Prostate gland (tissue), 2 donors: ENCODE data around the gene RNU5D-1. TPM values are rescaled to one million over a fixed set of nuclear protein-coding genes. Genes with fewer than 3 reads are reported as not detected.
A peak's percentile ranks its signal among the peaks of the same experiment; 100 is the strongest.

Experiments used
- DNase-seq: peaks from one replicate; pipeline ENCODE4 v3.0.0-alpha.2; 2019; ENCODE audit warnings: low spot score
- H3K27ac ChIP-seq, 2 donors: fragments of 200-600 bp; sonication (generic); 2 replicates each; pipeline ENCODE4 v1.5.1; 2017 to 2019
- H3K27me3 ChIP-seq: fragments of 200-600 bp; sonication (generic); replicated peaks from 2 replicates; pipeline ENCODE4 v1.5.1; 2019; ENCODE audit not compliant: insufficient read depth
- H3K36me3 ChIP-seq, 2 donors: fragments of 200-600 bp; sonication (generic); 1 replicate in 1 of 2; 2 replicates in 1 of 2; pipeline versions ENCODE4 v1.5.1 to v1.8.1; 2017 to 2019
- H3K4me1 ChIP-seq: fragments of 200-600 bp; sonication (generic); replicated peaks from 2 replicates; pipeline ENCODE4 v1.5.1; 2019
- H3K4me3 ChIP-seq, 2 donors: fragments of 200-600 bp; sonication (generic); 2 replicates each; pipeline ENCODE4 v1.5.1; 2017 to 2019
- H3K9me3 ChIP-seq: fragments of 200-600 bp; sonication (generic); 2 replicates; pipeline ENCODE4 v1.5.1; 2017
- POLR2A ChIP-seq: fragments of 450-650 bp; IDR thresholded peaks from one replicate; pipeline ENCODE4 v1.6.1; 2016; ENCODE audit warnings: antibody characterized with exemption, mild to moderate bottlenecking
- POLR2AphosphoS5 ChIP-seq: sonication (generic); formaldehyde crosslinking; IDR thresholded peaks from one replicate; pipeline ENCODE4 v1.6.1; 2017; ENCODE audit warnings: antibody characterized with exemption
- WGBS: methylation state at CpG from one replicate; pipeline ENCODE4 v1.1.5; 2018; 5-methylcytosine and 5-hydroxymethylcytosine counted together
- intact Hi-C: fragments of 100-400 bp; cut with DNase I; formaldehyde crosslinking; loops from one replicate; pipeline ENCODE4 v1.14.2; 2022
- total RNA-seq, 2 donors: library from RNA; depleted of rRNA; stranded (reverse); fragments of >200 nt; gene quantifications; one replicate each; pipeline ENCODE4 v1.1.0, GENCODE V29; 2016
- TF ChIP-seq, protein P1 (sequence below), 4 experiments: fragments of 200-600 bp in 2 of 4; fragments of 450-650 bp in 2 of 4; sonication (generic) in 2 of 4; IDR thresholded peaks; 1 replicate in 3 of 4; 2 replicates in 1 of 4; pipeline ENCODE4 v1.5.1; 2016 to 2019; ENCODE audit warnings: antibody characterized with exemption in 4 of 4, mild to moderate bottlenecking in 2 of 4, moderate library complexity in 2 of 4

The RNU5D-1 gene
- total RNA-seq, 2 donors from 2014 or later, result not detected

DNA sequence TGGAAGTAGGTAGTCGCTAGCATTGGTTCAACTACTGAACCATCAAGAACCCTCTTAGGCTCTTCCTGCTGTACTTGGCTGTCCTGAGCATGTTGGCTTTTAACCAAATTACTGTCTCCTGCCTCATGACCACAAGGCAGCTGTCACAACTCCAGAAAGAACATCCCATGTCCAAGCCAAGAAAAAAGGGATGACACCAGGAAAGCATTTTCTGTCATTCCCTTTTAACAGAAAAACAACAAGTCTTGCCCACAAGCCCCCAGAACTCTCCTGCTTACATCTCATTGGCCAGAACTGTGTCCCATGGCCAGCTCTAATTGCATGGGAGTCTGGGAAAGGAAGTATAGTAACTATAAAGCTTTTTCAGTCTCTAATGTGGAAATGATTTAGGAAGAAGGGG is 2.4 kb upstream of the RNU5D-1 start:
- intact Hi-C loops, result loop anchor here (5.0 to 10.0 kb wide), 2 partner anchors 54 to 571 kb away; partner anchors contain the start of gene BEST4
- H3K36me3 ChIP-seq, result no peaks in the 10 kb centered on the region
- H3K9me3 ChIP-seq, result no peaks in the 10 kb centered on the region
- no peak for DNase-seq
- H3K4me1 ChIP-seq, result no peaks in the 10 kb centered on the region
- no peak overlapping the region for H3K27ac ChIP-seq
- WGBS, result 63% methylated on average over 1 of the region's 1 CpG
- H3K4me3 ChIP-seq, result no peak overlapping the region
- H3K27me3 ChIP-seq, result no peaks in the 10 kb centered on the region
- no peak for TF ChIP-seq POLR2A
- TF ChIP-seq POLR2AphosphoS5, result peak; percentile 21

DNA sequence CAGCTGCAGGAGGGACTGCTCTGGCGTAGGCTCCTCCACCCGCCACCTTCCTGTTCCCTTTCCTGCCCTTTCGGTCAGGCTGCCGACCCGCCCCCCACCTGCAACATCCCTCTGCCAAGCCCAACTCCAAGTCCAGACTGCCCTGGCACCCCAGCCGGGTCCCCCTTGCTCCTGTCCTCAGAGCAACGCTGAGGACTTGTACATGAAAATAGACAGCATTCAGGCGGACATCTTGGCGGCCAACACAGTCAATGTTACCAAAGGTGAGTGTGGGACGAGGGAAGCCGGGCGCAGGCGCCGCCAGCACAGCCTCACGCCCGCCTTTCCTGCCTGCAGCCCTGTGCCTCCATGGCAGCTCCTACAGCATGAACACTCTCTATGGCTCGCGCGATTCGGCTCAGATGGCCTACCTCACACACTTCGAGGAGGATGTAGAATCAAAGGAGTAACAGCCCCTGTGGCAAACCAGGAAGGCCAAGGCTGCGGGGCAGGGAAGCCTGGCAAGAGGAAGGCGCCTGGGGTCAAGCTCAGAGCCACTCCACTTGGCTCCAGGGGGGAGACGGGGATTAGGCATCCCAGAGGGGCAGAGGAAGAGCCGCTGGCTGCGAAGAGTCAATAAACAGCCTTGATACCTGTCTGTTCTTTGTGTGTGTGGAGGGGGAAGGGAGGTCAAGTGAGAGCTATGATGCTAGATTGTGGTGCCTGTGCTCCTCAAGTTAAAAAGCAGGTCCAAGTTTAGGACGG is 5.8 kb downstream of the RNU5D-1 start:
- H3K27me3 ChIP-seq, result no peaks in the 10 kb centered on the region
- no peaks in the 10 kb centered on the region for H3K9me3 ChIP-seq
- TF ChIP-seq, protein P1, sequence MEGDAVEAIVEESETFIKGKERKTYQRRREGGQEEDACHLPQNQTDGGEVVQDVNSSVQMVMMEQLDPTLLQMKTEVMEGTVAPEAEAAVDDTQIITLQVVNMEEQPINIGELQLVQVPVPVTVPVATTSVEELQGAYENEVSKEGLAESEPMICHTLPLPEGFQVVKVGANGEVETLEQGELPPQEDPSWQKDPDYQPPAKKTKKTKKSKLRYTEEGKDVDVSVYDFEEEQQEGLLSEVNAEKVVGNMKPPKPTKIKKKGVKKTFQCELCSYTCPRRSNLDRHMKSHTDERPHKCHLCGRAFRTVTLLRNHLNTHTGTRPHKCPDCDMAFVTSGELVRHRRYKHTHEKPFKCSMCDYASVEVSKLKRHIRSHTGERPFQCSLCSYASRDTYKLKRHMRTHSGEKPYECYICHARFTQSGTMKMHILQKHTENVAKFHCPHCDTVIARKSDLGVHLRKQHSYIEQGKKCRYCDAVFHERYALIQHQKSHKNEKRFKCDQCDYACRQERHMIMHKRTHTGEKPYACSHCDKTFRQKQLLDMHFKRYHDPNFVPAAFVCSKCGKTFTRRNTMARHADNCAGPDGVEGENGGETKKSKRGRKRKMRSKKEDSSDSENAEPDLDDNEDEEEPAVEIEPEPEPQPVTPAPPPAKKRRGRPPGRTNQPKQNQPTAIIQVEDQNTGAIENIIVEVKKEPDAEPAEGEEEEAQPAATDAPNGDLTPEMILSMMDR (IDR thresholded peaks at IDR 0.05), result no peak
- TF ChIP-seq POLR2AphosphoS5, result no peak
- no peak for TF ChIP-seq POLR2A
- intact Hi-C loops, result no loop called here
- no peak overlapping the region for H3K4me3 ChIP-seq
- WGBS, result 86% methylated on average over 27 of the region's 27 CpGs
- no peak overlapping the region for H3K27ac ChIP-seq
- DNase-seq, result no peak
- no peaks in the 10 kb centered on the region for H3K36me3 ChIP-seq
- no peaks in the 10 kb centered on the region for H3K4me1 ChIP-seq

DNA sequence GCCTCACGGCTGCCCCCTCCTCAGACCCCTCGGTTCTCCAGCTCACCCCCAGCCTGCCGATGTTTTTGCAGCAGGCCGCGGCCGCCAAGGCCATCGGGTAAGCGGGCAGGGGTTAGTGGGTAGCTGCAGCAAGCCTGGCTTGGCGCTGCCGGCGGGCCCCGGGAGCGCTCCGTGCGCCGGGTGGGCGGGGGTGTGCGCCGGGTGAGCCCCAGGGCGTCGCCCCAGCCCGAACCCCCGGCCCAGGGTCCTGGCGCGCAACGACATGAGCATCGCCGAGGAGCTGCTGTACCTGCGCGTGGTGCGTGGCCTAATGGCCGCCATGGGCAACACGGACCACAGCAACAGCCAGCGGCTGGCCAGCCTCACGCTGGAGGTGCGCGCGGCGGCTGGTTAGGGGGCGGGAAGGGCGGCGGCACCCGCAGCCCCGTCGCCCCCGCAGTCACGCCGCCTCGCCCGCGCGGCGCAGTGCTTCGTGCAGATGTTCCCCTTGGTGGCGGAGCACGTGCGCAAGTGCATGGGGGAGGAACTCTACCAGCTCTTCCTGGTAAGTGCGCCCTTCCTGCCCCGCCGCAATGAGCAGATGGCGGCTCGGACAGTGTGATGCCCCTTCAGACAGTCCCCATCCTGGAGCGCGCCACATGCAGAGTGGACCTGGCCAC is 6.5 kb downstream of the RNU5D-1 start:
- Histone ChIP-seq H3K4me1 (no peaks in the 10 kb centered on the region), H3K9me3 (no peaks in the 10 kb centered on the region), H3K4me3 (no peak overlapping the region), H3K36me3 (no peaks in the 10 kb centered on the region), H3K27ac (no peak overlapping the region), H3K27me3 (no peaks in the 10 kb centered on the region)
- intact Hi-C loops, result no loop called here
- DNase-seq, result no peak
- 80% methylated on average over 26 of the region's 64 CpGs for WGBS
- TF ChIP-seq POLR2A (no peak), POLR2AphosphoS5 (no peak)
- TF ChIP-seq, protein P1 (IDR thresholded peaks at IDR 0.05), result no peak

DNA sequence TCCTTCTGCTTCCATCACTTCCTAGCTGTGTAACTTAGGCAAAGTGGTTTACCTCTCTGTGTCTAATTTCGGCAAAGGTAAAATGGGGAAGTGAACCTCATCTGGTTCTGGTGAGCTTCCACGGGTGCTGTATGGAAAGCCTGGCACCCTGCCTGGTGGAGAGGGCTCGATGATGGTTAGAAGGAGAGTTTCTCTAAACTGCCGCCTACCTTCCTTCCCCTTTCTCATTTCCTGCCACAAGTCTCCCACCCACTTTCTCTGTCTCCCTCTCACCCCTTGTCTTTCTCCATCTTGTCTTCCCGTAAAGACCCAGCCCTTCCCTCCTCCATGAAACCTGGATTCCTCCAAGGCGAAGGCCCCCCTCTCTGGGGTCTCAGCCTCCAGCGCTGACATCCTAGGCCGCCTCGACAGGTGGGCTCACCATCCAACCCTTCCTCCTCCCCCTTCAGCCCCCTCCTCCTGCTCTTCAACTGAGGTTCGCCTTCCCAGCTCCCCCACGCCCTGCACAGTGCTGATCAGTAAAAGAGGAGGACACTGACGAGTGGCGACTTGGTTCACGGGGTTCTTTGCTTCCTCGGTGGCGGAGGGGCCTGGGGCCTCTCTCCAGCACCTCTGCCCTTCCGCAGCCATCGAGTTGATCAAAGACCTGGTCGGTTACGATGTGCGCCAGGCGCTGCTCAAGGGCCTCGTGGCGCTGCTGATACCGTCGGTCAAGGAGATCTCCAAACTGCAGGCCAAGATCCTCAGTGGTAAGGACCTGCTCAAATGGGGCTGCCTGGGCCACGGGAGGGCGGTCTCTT is 7.3 kb downstream of the RNU5D-1 start:
- WGBS, result 90% methylated on average over 28 of the region's 28 CpGs
- no peak overlapping the region for H3K4me3 ChIP-seq
- intact Hi-C loops, result no loop called here

DNA sequence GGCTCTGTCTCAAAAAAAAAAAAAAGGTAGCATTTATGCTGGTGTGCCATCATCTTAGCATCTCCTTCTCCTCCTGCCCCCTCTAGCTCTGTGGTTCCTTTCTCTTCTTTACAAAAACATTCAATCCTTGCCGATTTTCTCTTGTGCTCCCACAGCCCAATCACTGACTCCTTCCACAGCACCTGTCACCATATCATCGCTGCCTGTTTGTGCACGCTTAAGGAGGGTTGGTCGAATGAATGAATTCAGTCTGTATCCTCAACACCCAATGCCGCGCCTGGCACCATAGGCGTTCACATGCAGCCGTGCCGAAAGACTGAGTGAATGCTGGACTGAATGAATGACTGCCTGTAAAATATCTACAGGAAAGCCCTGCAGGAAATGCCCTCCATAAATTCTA is 7.9 kb downstream of the RNU5D-1 start:
- no peak for DNase-seq
- TF ChIP-seq, protein P1 (IDR thresholded peaks at IDR 0.05), result no peak
- TF ChIP-seq POLR2A (no peak), POLR2AphosphoS5 (no peak)
- Histone ChIP-seq H3K27me3 (no peaks in the 10 kb centered on the region), H3K9me3 (no peaks in the 10 kb centered on the region), H3K27ac (no peak overlapping the region), H3K4me1 (no peaks in the 10 kb centered on the region), H3K4me3 (no peak overlapping the region), H3K36me3 (no peaks in the 10 kb centered on the region)
- 89% methylated on average over 9 of the region's 9 CpGs for WGBS
- intact Hi-C loops, result no loop called here

More for the DNA sequence above, 7.3 kb downstream of the RNU5D-1 start:
- H3K27ac ChIP-seq, result no peak overlapping the region
- no peak for DNase-seq
- no peaks in the 10 kb centered on the region for H3K36me3 ChIP-seq
- H3K27me3 ChIP-seq, result no peaks in the 10 kb centered on the region
- no peak for TF ChIP-seq POLR2AphosphoS5
- H3K9me3 ChIP-seq, result no peaks in the 10 kb centered on the region
- H3K4me1 ChIP-seq, result no peaks in the 10 kb centered on the region
